ENCODE results near the gene SNX8.

DNA sequence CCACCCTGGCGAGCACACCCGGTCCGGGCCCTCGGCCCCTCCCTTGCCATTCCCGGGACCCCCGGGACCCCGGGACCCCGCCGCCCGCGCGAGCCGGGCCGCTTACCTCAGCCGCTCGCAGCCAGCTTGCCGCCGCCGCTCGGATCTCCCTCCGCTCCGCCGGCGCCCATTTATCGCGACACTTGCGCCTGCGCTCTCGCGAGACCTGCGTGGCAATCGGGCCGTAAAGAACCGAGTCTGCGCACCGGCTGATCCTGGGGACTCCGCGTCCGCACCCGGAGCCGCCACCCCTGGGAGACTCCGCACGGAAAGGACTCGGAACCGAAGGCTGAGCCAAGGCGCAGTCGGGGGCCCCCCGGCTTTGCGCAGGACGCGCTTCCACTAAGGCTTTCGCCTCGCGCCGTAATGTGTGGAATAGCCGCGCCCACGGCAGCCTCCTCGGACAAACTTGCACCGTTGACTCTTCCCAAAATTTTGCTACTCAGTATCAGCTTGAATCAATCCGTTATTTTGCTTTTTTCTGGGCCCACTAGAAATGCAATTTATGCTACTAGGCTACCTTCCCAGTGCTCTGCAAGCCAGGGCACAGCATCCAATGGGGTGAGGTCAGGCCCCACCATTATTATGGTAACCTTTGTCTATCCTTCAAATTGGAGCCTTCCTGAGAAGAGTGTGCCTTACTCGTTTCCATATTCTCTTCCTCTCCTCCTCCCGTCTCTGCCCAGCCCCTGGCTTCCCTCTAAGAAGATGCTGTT, 81.3 kb downstream of the SNX8 start, which contains the start of gene MAD1L1:
- TF ChIP-seq, protein P1, sequence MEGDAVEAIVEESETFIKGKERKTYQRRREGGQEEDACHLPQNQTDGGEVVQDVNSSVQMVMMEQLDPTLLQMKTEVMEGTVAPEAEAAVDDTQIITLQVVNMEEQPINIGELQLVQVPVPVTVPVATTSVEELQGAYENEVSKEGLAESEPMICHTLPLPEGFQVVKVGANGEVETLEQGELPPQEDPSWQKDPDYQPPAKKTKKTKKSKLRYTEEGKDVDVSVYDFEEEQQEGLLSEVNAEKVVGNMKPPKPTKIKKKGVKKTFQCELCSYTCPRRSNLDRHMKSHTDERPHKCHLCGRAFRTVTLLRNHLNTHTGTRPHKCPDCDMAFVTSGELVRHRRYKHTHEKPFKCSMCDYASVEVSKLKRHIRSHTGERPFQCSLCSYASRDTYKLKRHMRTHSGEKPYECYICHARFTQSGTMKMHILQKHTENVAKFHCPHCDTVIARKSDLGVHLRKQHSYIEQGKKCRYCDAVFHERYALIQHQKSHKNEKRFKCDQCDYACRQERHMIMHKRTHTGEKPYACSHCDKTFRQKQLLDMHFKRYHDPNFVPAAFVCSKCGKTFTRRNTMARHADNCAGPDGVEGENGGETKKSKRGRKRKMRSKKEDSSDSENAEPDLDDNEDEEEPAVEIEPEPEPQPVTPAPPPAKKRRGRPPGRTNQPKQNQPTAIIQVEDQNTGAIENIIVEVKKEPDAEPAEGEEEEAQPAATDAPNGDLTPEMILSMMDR (IDR thresholded peaks at IDR 0.05) = peak in 1 of 4 experiments; percentile 7
- peak; percentile 47 for TF ChIP-seq POLR2A (IDR thresholded peaks at IDR 0.05)
- TF ChIP-seq POLR2AphosphoS5 (IDR thresholded peaks at IDR 0.05) = peak; percentile 82

Measured in prostate gland (tissue), 2 donors.